ENCODE data around the gene CDCA8.
"Not testable (repeated sequence)": the region's sequence is repeated elsewhere in the genome, so short reads cannot be mapped to it uniquely, and the experiment has no call there.

Gene CDCA8

GRCh38 chr1:37734629-37735591 lies 42.6 kb downstream of the CDCA8 start:
- no peak for DNase-seq (ENCODE audit: low spot score)

DNA sequence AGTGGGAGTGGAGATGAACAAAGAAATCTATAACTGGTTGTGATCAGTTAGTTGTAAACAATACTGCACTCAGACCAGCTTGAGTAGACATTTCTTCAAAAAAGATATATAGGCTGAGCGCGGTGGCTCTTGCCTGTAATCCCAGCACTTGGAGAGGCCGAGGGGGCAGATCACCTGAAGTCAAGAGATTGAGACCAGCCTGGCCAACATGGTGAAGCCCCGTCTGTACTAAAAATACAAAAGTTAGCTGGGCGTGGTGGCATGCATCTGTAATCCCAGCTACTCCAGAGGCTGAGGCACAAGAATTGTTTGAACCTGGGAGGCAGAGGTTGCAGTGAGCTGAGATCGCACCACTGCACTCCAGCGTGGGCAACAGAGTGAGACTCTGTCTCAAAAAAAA lies 45.7 kb downstream of the CDCA8 start:
- DNase-seq (ENCODE audit: low spot score): not testable (repeated sequence)

DNA sequence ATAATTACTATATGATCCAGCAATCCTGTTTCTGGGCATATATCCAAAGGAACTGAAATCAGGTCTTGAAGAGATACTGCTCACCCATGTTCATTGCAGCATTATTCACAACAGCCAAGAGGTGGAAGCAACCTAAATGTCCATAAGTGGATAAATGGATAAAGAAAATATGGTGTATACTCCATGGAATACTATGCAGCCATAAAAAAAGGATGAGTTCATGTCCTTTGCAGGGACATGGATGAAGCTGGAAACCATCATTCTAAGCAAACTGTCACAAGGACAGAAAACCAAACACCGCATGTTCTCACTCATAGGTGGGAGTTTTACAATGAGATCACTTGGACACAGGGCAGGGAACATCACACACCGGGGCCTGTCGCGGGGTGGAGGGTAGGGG lies 46.3 kb downstream of the CDCA8 start:
- not testable (repeated sequence) for DNase-seq (ENCODE audit: low spot score)

DNA sequence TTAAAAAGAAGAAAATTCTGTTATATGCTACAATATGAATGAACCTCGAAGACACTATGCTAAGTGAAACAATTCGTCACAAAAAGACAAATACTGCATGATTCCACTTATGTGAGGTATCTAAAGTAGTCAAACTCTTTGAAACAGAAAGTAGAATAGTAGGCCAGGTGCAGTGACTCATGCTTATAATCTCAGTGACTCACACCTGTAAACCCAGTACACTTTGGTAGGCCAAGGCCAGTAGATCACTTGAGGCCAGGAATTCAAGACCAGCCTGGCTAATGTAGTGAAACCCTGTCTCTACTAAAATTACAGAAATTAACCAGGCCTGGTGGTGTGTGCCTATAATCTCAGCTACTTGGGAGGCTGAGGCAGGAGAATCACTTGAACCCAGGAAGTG lies 46.9 kb downstream of the CDCA8 start:
- no peak for DNase-seq (ENCODE audit: low spot score)

- DNase-seq (ENCODE audit: low spot score): no peak
Observed at GRCh38 chr1:37741130-37741529, 48.8 kb downstream of the CDCA8 start.

GRCh38 chr1:37741662-37742061 lies 49.3 kb downstream of the CDCA8 start:
- DNase-seq (ENCODE audit: low spot score): no peak

DNA sequence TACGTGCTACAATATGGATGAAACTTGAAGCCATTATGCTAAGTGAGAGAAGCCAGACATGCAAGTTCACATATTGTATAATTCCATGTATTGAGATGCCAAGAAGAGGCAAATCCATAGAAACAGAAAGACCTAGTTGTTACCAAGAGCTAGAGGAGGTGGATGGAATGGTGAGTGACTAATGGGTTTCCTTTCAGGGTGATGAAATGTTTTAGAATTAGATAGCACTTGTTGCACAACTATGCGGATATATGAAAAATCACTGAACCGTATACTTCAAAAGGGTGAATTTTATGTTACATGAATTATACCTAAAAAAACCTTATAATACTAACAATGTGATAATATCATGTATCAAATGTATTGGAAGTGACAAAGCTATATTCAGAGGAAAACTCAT lies 54.5 kb downstream of the CDCA8 start:
- no peak for DNase-seq (ENCODE audit: low spot score)

GRCh38 chr1:37748565-37748964 lies 56.2 kb downstream of the CDCA8 start:
- DNase-seq (ENCODE audit: low spot score): no peak

GRCh38 chr1:37752213-37752582 lies 59.9 kb downstream of the CDCA8 start:
- peak; percentile 10 for DNase-seq (ENCODE audit: low spot score)

- peak; percentile 34 for DNase-seq (ENCODE audit: low spot score)
Observed at GRCh38 chr1:37752583-37753471, 60.5 kb downstream of the CDCA8 start.

DNA sequence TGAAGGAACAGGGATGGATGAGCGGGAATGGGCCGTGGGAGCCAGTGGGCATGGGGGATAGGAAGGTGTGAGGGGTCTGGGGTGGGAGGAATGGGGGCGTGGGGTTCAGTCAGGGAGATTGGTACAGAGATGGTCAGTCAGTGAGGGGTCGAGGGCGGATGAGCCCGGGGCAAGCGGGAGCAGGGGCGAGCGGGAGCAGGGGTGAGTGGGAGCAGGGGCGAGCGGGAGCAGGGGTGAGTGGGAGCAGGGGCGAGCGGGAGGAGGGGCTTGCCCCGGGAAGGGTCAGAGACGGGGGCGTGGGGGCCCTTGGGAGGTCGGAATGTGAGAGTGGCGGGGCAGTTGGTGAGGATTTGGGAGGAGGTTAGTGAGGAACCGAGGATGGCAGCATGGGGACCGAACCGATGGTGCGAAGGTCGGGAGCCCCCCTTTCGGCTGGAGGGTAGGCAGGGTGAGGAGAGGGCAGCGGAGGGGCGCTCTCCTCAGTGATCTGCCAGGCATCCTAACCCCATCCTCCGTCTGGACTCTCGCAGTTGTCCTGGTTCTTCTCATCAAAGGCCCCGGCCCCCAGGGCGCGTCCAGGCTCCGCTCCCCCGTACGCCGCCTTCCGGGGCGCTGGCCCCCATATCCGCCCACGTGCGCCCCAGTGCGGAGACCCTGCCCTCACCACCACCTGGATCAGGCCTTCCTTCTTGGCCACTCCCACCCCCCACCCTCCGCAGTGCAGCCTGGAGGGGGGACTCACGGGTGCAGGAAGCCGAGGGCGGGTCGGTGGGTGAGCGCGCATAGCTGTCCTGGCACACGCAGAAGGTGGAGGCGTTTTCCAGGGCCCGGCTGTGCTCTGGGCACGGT lies 61.4 kb downstream of the CDCA8 start:
- DNase-seq (ENCODE audit: low spot score): no peak

- no peak for DNase-seq (ENCODE audit: low spot score)
Observed at GRCh38 chr1:37755290-37755689, 63.0 kb downstream of the CDCA8 start.

GRCh38 chr1:37755951-37756560 lies 63.7 kb downstream of the CDCA8 start:
- no peak for DNase-seq (ENCODE audit: low spot score)

Small RNA genes within 50 kb of the gene (small RNA-seq; reads per million reads assigned to genes)
- 0 reads per million in 2 experiments for gene RF00019
